Stimulated activated CD4-positive, alpha-beta T cell treated with anti-CD3 and anti-CD28 coated beads, Interleukin-4, amount 100 ng/mL, for 48 hours (primary cell): ENCODE measurements around the gene SYTL3.
A peak's percentile ranks its signal among the peaks of the same experiment; 100 is the strongest.
"Not testable (repeated sequence)": the region's sequence is repeated elsewhere in the genome, so short reads cannot be mapped to it uniquely, and the experiment has no call there.

ENCODE experiments used
- DNase-seq, 2 donors: peaks; one replicate each; pipeline ENCODE4 v3.0.0-alpha.2; 2020; ENCODE audit warnings: low read depth in 2 of 2

SYTL3 gene

GRCh38 chr6:158638324-158638854, 11.5 kb upstream of the SYTL3 start:
- no peak for DNase-seq

GRCh38 chr6:158639056-158639455, 10.8 kb upstream of the SYTL3 start:
- DNase-seq: no peak

GRCh38 chr6:158640519-158640918, 9.3 kb upstream of the SYTL3 start:
- no peak for DNase-seq

GRCh38 chr6:158642097-158642601, 7.7 kb upstream of the SYTL3 start:
- DNase-seq: no peak

GRCh38 chr6:158643836-158644230, 6.0 kb upstream of the SYTL3 start:
- no peak for DNase-seq

- peak; percentile 85 to 90 for DNase-seq
Observed at GRCh38 chr6:158644231-158645063, 5.4 kb upstream of the SYTL3 start, which contains the start of gene DYNLT1. TSS of gene DYNLT1 (minus strand) at chr6:158644743. CDS start at chr6:158644708, 35 bp downstream.

GRCh38 chr6:158645064-158646022, 4.5 kb upstream of the SYTL3 start:
- DNase-seq: no peak

- no peak for DNase-seq
Observed at GRCh38 chr6:158646023-158646910, 3.6 kb upstream of the SYTL3 start.

- DNase-seq: no peak
Observed at GRCh38 chr6:158647501-158647900, 2.4 kb upstream of the SYTL3 start.

- DNase-seq: no peak
Observed at GRCh38 chr6:158648682-158649131, 1.1 kb upstream of the SYTL3 start.

- not testable (repeated sequence) for DNase-seq
Observed at GRCh38 chr6:158651981-158652737, 2.3 kb downstream of the SYTL3 start.

GRCh38 chr6:158653577-158654354, 3.9 kb downstream of the SYTL3 start:
- DNase-seq: peak; percentile 66 to 85

GRCh38 chr6:158654498-158654897, 4.6 kb downstream of the SYTL3 start:
- no peak for DNase-seq

GRCh38 chr6:158654960-158655489, 5.2 kb downstream of the SYTL3 start:
- DNase-seq: no peak

- DNase-seq: no peak
Observed at GRCh38 chr6:158655569-158656450, 6.0 kb downstream of the SYTL3 start.

- DNase-seq: not testable (repeated sequence)
Observed at GRCh38 chr6:158656986-158657385, 7.1 kb downstream of the SYTL3 start.

- DNase-seq: no peak
Observed at GRCh38 chr6:158660333-158660754, 10.5 kb downstream of the SYTL3 start.

GRCh38 chr6:158661156-158661685, 11.4 kb downstream of the SYTL3 start:
- DNase-seq: no peak
